Activated naive CD4-positive, alpha-beta T cell treated with anti-CD3 and anti-CD28 coated beads, Interleukin-2, amount 10 ng/mL, durations not matched to agents 5 hours and 36 hours (primary cell): Measurements from ENCODE around the gene NAT9. TPM values are rescaled to one million over a fixed set of nuclear protein-coding genes. Genes with fewer than 3 reads are reported as not detected.

Experiments used
- microRNA-seq: library from miRNA; unstranded; fragments of <30 nt; microRNA quantifications from one replicate; pipeline ENCODE4 v1.2.0, GENCODE V29; 2022; ENCODE audit warnings: borderline microRNAs expressed, borderline replicate concordance
- total RNA-seq, 2 experiments: library from RNA; stranded (reverse); gene quantifications; one replicate each; pipeline ENCODE4 v1.2.3, GENCODE V29; 2021

NAT9 gene, protein sequence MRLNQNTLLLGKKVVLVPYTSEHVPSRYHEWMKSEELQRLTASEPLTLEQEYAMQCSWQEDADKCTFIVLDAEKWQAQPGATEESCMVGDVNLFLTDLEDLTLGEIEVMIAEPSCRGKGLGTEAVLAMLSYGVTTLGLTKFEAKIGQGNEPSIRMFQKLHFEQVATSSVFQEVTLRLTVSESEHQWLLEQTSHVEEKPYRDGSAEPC
- total RNA-seq = 10 to 100 TPM; 43.4 to 44.8 TPM

DNA sequence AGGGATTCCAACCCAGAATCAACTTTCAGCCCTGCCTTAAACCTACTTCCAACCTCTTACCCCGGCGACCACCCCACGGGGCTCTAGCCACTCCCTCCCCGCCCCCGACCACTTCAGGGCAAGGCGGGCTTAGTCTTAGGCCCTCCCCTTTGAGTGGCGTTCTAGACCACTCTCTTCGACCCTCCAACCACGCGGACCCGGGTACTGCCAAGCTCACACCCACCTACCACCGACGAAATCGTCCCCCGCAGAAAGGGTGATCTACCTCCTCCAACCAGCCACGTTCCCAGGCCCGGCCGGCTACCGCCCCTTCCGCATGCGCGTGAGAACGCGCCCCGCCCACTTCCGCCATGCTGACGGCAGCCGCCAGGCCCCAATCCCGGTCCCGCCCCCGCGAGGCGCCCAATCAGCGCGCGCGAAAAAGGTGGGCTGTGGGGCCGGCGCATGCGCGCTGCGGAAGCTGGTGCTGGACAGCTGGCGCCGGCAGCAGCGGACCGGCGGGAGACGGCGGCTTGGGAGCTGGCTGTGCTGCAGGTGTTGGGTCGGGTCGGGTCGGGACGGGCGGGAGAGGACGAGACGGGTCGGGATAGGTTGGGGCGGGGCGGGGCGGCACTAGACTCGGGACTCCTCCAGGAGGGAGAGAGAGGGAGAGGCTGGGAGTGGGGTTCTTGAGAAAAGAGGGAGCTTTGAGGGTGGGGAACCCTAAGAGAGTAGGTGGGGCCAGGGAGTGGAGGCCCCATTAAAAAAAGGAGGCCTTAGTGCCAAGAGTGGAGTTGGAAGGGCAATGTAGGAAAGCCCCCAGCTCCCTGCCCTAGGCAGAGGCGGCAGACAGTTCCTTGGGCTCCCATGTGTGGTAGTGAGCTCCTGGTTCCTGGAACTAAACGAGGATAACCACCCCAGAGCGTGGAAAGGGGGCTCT is at the start of gene NAT9:
Gene NAT9 (minus strand): TSS at position 302 of the 919 bp plus-strand sequence. CDS start 647 bp downstream, outside the sequence.

DNA sequence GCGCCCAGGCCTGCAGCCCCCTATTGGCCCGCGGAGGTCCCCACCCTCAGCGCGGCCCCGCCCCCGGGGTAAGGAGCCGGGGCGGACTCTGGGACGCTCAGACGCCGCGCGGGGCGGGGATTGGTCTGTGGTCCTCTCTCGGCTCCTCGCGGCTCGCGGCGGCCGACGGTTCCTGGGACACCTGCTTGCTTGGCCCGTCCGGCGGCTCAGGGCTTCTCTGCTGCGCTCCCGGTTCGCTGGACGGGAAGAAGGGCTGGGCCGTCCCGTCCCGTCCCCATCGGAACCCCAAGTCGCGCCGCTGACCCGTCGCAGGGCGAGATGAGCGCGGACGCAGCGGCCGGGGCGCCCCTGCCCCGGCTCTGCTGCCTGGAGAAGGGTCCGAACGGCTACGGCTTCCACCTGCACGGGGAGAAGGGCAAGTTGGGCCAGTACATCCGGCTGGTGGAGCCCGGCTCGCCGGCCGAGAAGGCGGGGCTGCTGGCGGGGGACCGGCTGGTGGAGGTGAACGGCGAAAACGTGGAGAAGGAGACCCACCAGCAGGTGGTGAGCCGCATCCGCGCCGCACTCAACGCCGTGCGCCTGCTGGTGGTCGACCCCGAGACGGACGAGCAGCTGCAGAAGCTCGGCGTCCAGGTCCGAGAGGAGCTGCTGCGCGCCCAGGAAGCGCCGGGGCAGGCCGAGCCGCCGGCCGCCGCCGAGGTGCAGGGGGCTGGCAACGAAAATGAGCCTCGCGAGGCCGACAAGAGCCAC is 27.4 kb downstream of the NAT9 start, which contains the start of gene NHERF1:
Gene NHERF1 (plus strand): TSS at position 100 of the 750 bp plus-strand sequence. CDS start 219 bp downstream, at position 319.

DNA sequence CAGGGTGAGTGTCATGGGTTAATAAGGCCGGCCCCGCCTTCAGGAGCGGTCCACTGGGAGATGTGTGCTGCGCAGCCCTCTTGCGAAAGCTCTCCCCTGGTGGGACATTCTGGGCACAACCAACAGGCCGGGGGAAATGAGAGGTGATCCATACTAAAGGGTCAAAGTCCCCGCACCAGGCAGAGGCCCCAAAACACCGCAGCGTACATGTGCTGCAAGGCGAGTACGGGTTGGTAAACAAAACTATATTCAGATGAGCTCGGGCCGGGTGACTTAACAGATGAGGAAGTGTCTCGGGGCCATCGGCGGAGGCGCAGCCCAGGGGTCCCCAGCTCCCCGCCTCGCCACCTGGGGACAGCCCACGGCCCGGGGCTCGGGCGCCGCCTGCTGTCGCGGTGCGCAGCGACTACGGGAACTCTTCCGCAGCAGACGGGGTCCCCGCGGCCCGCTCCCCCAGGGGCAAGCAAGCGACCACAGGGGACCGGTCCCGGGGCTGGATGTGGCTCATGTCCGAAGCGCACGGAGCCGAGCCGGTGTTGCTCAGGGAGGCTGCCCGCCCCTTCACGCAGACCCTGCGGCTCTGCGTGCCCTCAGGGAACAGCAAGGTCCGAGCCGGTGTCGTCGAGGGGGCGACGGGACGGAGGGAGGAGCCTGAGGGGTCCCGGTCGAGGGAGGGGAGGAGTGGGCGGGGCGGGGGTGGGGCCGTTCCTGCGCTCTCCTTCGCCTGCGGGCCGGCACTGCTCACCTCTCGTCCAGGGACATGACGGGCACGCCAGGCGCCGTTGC is 39.4 kb downstream of the NAT9 start, which contains the start of gene RAB37:
Gene RAB37 (plus strand): TSS at position 744 of the 786 bp plus-strand sequence. CDS start 17 bp downstream, at position 761.

Small RNAs within 50 kb of the gene (microRNA-seq; reads per million reads assigned to microRNA genes)
- 32.1 reads per million, percentile 59 among the genes with 10 or more reads in this experiment for gene MIR3615

Other genes with a start within 250 kb of the NAT9 start
- gene CD300LB, start 244.9 kb downstream of the NAT9 start, total RNA-seq = not detected
- gene CD300C, start 230.2 kb downstream of the NAT9 start, total RNA-seq = under 1 TPM; 0.39 to 0.91 TPM
- gene CD300H, start 208.8 kb downstream of the NAT9 start, total RNA-seq = not detected
- not detected for gene CD300LD, start 184.1 kb downstream of the NAT9 start, total RNA-seq
- not detected for gene CD300E, start 152.6 kb downstream of the NAT9 start, total RNA-seq
- gene CD300LF, start 63.4 kb downstream of the NAT9 start, total RNA-seq = not detected
- gene RAB37, start 39.1 kb downstream of the NAT9 start, total RNA-seq = 10 to 100 TPM; 44.7 to 48.1 TPM
- 100 to 1,000 TPM; 256 to 262 TPM for gene NHERF1, start 27.7 kb downstream of the NAT9 start, total RNA-seq
- under 1 TPM in 1 of 2 experiments, not detected in 1; 0.10 TPM for gene GRIN2C, start 83.5 kb upstream of the NAT9 start, total RNA-seq
- gene FDXR, start 96.6 kb upstream of the NAT9 start, total RNA-seq = 10 to 100 TPM; 22.3 to 22.9 TPM
- not detected for gene FADS6, start 117.3 kb upstream of the NAT9 start, total RNA-seq
- not detected for gene USH1G, start 146.9 kb upstream of the NAT9 start, total RNA-seq
- not detected for gene OTOP2, start 147.9 kb upstream of the NAT9 start, total RNA-seq
- not detected for gene OTOP3, start 159.6 kb upstream of the NAT9 start, total RNA-seq
- gene HID1, start 196.4 kb upstream of the NAT9 start, total RNA-seq = under 1 TPM; 0.58 to 0.79 TPM
- under 1 TPM; 0.28 to 0.41 TPM for gene CDR2L, start 211.3 kb upstream of the NAT9 start, total RNA-seq
- gene MRPL58, start 236.3 kb upstream of the NAT9 start, total RNA-seq = 10 to 100 TPM; 37.0 to 40.4 TPM